AG10803 (cell line): Measurements from ENCODE around the gene EIF4G3.

Experiments
- DNase-seq: peaks from one replicate; pipeline ENCODE4 v3.0.0; 2010; ENCODE audit warnings: low read depth
- H3K4me3 ChIP-seq: 2 replicates; pipeline ENCODE4 v1.5.1; 2011; ENCODE audit warnings: mild to moderate bottlenecking, low read length, control low read depth
- CTCF ChIP-seq: conservative IDR thresholded peaks from 2 replicates; pipeline ENCODE4 v1.5.1; 2011; ENCODE audit warnings: mild to moderate bottlenecking, low read length, control low read depth, inconsistent platforms

EIF4G3 gene

GRCh38 chr1:21168444-21168843 lies 8.3 kb downstream of the EIF4G3 start:
- TF ChIP-seq CTCF, result no peak
- no peak overlapping the region for H3K4me3 ChIP-seq
- no peak for DNase-seq

- no peak overlapping the region for H3K4me3 ChIP-seq
- TF ChIP-seq CTCF, result no peak
- DNase-seq, result no peak
These were observed 11.1 kb downstream of the EIF4G3 start for GRCh38 chr1:21165646-21166045.

- no peak for TF ChIP-seq CTCF
- no peak for DNase-seq
- H3K4me3 ChIP-seq, result no peak overlapping the region
These were observed 11.6 kb downstream of the EIF4G3 start for GRCh38 chr1:21165076-21165475.

- TF ChIP-seq CTCF, result no peak
- H3K4me3 ChIP-seq, result no peak overlapping the region
- DNase-seq, result no peak
These were observed 12.4 kb downstream of the EIF4G3 start for GRCh38 chr1:21164266-21164665.

- no peak for DNase-seq
- no peak for TF ChIP-seq CTCF
- H3K4me3 ChIP-seq, result no peak overlapping the region
These were observed 13.8 kb downstream of the EIF4G3 start for GRCh38 chr1:21162740-21163464.

- DNase-seq, result no peak
- no peak overlapping the region for H3K4me3 ChIP-seq
- TF ChIP-seq CTCF, result no peak
These were observed 14.9 kb downstream of the EIF4G3 start for GRCh38 chr1:21161842-21162241.

- no peak for DNase-seq
- no peak overlapping the region for H3K4me3 ChIP-seq
- no peak for TF ChIP-seq CTCF
These were observed 16.4 kb downstream of the EIF4G3 start for GRCh38 chr1:21160263-21160796.
